Psoas muscle (tissue), 8 donors: ENCODE results near the gene ZBTB8A. TPM values are rescaled to one million over a fixed set of nuclear protein-coding genes. Genes with fewer than 3 reads are reported as not detected.

Experiments
- ATAC-seq, 4 donors: fragments of 200-7000 bp; cut with Tn5 transposase; one replicate each; pipeline ENCODE4 v1.9.1; 2020; ENCODE audit warnings: moderate library complexity in 3 of 4, mild to moderate bottlenecking in 2 of 4
- DNase-seq, 2 donors: peaks; one replicate each; pipeline ENCODE4 v3.0.0-alpha.2; 2020
- H3K27ac ChIP-seq: fragments of 200-600 bp; one replicate; pipeline ENCODE4 v1.8.0; 2022
- H3K27me3 ChIP-seq, 3 donors: fragments of 200-600 bp in 1 of 3; one replicate each; pipeline versions ENCODE4 v1.6.1 to v1.8.0; 2013 to 2022; ENCODE audit warnings: low read length in 2 of 3, mild to moderate bottlenecking in 2 of 3, moderate library complexity in 1 of 3; ENCODE audit not compliant: insufficient read depth in 3 of 3
- H3K36me3 ChIP-seq, 2 donors: fragments of 200-600 bp in 1 of 2; one replicate each; pipeline versions ENCODE4 v1.6.1 to v1.8.0; 2013 to 2022; ENCODE audit warnings: low read depth in 1 of 2, mild to moderate bottlenecking in 1 of 2, moderate library complexity in 1 of 2; ENCODE audit not compliant: insufficient read depth in 1 of 2
- H3K4me1 ChIP-seq: fragments of 200-600 bp; one replicate; pipeline ENCODE4 v1.8.0; 2022
- H3K4me3 ChIP-seq: fragments of 200-600 bp; one replicate; pipeline ENCODE4 v1.8.0; 2022; ENCODE audit warnings: mild to moderate bottlenecking
- H3K9me3 ChIP-seq: fragments of 200-600 bp; one replicate; pipeline ENCODE4 v1.8.0; 2022
- WGBS, 3 donors: extraction: QIAGEN DNeasy Blood & Tissue Kit; methylation state at CpG; one replicate each; pipeline versions ENCODE4 v1.1.6 to v1.1.7; 2013; 5-methylcytosine and 5-hydroxymethylcytosine counted together
- intact Hi-C, 2 donors: fragments of 100-400 bp; cut with DNase I; formaldehyde crosslinking; loops; one replicate each; pipeline versions ENCODE4 v1.11.0 to v1.14.2; 2022
- polyA plus RNA-seq, 3 donors: library from polyadenylated mRNA; stranded (reverse); fragments of 200-250 nt; gene quantifications; one replicate each; pipeline ENCODE4 v1.2.3, GENCODE V29; 2013
- total RNA-seq, 4 donors: library from RNA; stranded (reverse); fragmentation: NEBNext Ultra II Directional in 2 of 4; extraction: Animal tissue kit (Norgen Biotek cat#: 25700) in 2 of 4; gene quantifications; one replicate each; pipeline versions ENCODE4 v1.2.1 to v1.2.4, GENCODE V29; 2021 to 2023
- TF ChIP-seq, protein P1 (sequence below): fragments of 200-600 bp; IDR thresholded peaks from one replicate; pipeline ENCODE4 v1.8.0; 2022; ENCODE audit warnings: antibody characterized with exemption
- donor health status: healthy with polysubstance abuse.
- donor health status: DM: no; HTN: no; CAD: no; lungs with moderate emphysema.
- donor health status: Bipolar disorder and iron deficiency.
- donor health status: healthy.
- donor health status: DM: yes; HTN: yes; CAD: no.
- donor health status: DM: no; HTN: no; CAD: no.
- donor health status: DM: no; HTN: no; CAD: no.
- donor health status: DM: yes; HTN: yes; CAD: no.

The ZBTB8A gene
- total and polyA plus RNA-seq, 7 donors: 1.6 to 3.6 (median 2.5) TPM

DNA sequence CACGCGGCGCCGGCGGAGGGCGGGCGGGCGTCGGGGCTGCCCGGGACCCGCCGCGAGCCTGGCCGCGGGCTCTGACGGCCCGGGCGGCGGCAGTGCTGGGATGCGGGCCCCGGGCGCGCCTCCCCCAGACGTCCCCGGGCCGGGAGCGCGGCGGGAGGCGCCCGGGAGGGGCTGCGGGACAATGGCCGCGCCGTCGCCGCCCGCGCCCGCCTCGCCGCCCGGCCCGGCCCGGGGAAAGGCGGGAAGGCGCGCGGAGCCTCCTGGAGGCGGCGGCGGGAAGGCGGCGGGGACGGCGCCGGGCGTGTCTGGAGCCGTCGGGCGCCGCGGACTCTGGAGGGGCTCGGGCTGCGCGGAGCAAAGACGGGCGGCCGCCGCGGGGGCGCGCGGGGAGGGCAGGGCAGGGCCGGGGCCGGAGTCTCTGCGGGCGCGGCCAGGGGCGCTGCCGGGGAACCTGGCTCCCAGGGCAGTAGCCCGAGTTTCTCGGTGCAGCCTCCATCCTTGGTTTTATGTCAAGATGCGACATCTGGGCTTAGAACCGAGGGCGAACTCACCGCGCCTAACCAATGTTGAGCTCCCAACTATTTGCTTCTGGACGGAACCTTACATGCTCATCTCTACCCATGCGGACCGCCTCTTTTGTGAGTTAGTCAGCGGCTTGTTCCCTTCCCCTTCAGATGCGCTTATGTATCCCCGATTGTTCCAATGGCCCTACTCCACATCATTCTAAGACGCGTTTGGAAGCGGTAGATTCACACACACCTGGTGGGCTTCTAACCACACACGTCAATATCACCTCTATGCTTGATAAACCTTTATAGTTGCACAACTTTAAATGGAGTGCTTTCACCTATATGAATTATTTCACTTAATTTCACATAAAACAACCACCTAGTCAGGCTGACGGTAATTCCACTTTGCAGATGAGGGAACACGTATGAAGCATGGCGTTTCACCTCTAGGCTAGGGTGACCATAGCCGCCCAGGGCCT is 651 bp downstream of the ZBTB8A start:
- DNase-seq: peak; percentile 29 to 56
- Histone ChIP-seq H3K27me3 (no peaks in the 10 kb centered on the region), H3K4me1 (peaks cover 18% of the 10 kb centered on the region), H3K4me3 (peak overlapping the region; percentile 76), H3K36me3 (no peaks in the 10 kb centered on the region), H3K9me3 (no peaks in the 10 kb centered on the region), H3K27ac (peak overlapping the region; percentile 66)
- peak; percentile 56 to 75 (median 68) for ATAC-seq
- WGBS, 3 donors: 5 to 9% (median 9%) methylated on average over 51 to 102 of the region's 102 CpGs
- intact Hi-C loops: no loop called here
- TF ChIP-seq, protein P1, sequence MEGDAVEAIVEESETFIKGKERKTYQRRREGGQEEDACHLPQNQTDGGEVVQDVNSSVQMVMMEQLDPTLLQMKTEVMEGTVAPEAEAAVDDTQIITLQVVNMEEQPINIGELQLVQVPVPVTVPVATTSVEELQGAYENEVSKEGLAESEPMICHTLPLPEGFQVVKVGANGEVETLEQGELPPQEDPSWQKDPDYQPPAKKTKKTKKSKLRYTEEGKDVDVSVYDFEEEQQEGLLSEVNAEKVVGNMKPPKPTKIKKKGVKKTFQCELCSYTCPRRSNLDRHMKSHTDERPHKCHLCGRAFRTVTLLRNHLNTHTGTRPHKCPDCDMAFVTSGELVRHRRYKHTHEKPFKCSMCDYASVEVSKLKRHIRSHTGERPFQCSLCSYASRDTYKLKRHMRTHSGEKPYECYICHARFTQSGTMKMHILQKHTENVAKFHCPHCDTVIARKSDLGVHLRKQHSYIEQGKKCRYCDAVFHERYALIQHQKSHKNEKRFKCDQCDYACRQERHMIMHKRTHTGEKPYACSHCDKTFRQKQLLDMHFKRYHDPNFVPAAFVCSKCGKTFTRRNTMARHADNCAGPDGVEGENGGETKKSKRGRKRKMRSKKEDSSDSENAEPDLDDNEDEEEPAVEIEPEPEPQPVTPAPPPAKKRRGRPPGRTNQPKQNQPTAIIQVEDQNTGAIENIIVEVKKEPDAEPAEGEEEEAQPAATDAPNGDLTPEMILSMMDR: peak; percentile 5

DNA sequence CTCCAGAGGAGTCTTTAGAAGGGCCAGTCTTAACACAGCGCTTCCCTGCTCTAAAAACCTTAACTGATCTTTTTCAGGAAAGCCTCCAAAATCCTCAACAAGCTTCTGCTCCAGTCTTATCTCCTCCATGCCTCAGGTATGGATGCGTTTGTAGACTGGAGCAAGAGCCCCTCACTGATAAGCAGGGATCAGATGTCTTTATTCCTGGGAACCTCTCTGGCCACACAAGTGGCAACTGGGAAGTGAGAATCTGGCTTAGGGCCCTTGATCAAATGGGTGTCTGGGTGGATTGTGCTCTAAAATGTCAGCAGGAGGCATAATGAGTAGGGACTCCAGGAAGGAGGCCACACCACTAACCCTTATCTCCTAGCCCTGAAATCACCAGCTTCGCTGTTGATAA is 1.4 kb downstream of the ZBTB8A start:
- Histone ChIP-seq H3K36me3 (no peaks in the 10 kb centered on the region), H3K27me3 (no peaks in the 10 kb centered on the region), H3K4me3 (peak overlapping the region; percentile 68), H3K27ac (no peak overlapping the region), H3K4me1 (peaks cover 18% of the 10 kb centered on the region), H3K9me3 (no peaks in the 10 kb centered on the region)
- ATAC-seq (no peak), DNase-seq (no peak)
- intact Hi-C loops: no loop called here
- 83 to 89% (median 89%) methylated on average over 3 of the region's 3 CpGs for WGBS, 3 donors
- TF ChIP-seq, protein P1: no peak

DNA sequence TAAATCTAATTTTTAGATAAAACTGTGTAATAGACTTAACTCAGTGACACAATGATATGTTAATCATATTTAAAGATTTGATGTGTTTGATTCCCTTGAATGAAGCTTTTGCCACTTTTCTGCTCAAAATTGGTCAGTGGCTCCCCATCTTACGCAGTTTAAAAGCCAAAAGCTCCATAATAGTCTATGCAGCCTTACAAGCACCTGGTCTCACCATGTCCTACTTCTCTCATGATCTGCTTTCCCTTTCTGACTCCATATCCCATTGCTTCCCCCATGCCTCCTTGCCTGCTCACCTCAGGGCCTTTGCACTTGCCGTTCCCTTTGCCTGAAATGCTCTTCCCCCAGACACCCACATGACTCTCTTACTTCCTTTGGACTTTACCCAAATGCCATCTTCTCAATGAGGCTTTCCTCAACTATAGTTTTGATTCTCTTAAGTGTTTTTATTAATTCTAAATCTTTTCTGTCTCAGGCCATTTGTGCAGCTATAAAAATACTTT is 1.9 kb downstream of the ZBTB8A start:
- Histone ChIP-seq H3K4me3 (peak overlapping the region; percentile 68), H3K9me3 (no peaks in the 10 kb centered on the region), H3K27ac (no peak overlapping the region), H3K4me1 (peaks cover 18% of the 10 kb centered on the region), H3K36me3 (no peaks in the 10 kb centered on the region), H3K27me3 (no peaks in the 10 kb centered on the region)
- TF ChIP-seq, protein P1: no peak
- DNase-seq (no peak), ATAC-seq (no peak)
- 97 to 98% (median 98%) methylated on average over 2 of the region's 2 CpGs for WGBS, 3 donors
- intact Hi-C loops: no loop called here

DNA sequence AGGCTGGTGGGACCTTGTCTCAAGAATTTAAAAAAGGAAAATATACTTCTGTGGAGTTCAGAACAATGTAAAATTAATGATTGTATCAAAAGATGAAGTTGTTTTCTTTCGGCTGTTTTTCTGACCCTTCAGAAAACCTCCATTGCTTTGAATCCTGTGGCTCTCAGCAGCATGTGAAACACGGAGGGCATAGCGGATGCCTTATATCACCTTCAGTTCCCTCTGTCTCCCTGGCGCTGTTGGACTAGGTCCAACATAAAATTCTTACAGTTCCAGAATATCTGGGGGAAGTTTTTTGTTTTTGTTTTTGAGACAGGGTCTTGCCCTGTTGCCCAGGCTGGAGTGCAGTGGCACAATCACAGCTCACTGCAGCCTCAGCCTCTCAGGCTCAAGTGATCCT is 7.4 kb downstream of the ZBTB8A start:
- Histone ChIP-seq H3K27ac (no peak overlapping the region), H3K36me3 (no peaks in the 10 kb centered on the region), H3K9me3 (no peaks in the 10 kb centered on the region), H3K27me3 (no peaks in the 10 kb centered on the region), H3K4me1 (no peaks in the 10 kb centered on the region), H3K4me3 (no peak overlapping the region)
- TF ChIP-seq, protein P1: no peak
- ATAC-seq: no peak
- intact Hi-C loops: no loop called here
- DNase-seq: no peak
- 91 to 94% (median 92%) methylated on average over 4 of the region's 4 CpGs for WGBS, 3 donors
